ENCODE data around the gene TBC1D22B. TPM values are rescaled to one million over a fixed set of nuclear protein-coding genes. Genes with fewer than 3 reads are reported as not detected.

The TBC1D22B gene
- total RNA-seq, 1 donor from 2014 or later, result 16.5 TPM

- Histone ChIP-seq H4K20me1 (ENCODE audit: low read depth) (peaks cover 37% of the 10 kb centered on the region), H3K27me3 (peaks cover 7% of the 10 kb centered on the region), H3F3A (ENCODE audit: low read depth) (peaks cover 5% of the 10 kb centered on the region), H3K4me3 (peak within 1 kb of the TSS; percentile 87), H2AFZ (replicated peaks) (peak within 1 kb of the TSS; percentile 89), H3K27ac (peak within 1 kb of the TSS; percentile 67), H3K9ac (peak within 1 kb of the TSS; percentile 61), H3K4me1 (peaks cover 22% of the 10 kb centered on the region), H3K4me2 (peak within 1 kb of the TSS; percentile 96), H3K9me3 (ENCODE audit: low read depth) (no peaks in the 10 kb centered on the region), H3K79me2 (ENCODE audit: low read depth) (peaks cover 47% of the 10 kb centered on the region), H3K36me3 (no peaks in the 10 kb centered on the region)
- Mint-ChIP-seq H3K4me1 (peaks cover 21% of the 10 kb centered on the region), H3K27me3 (ENCODE audit: insufficient read depth, low read depth) (no peaks in the 10 kb centered on the region), H3K27ac (peak within 1 kb of the TSS; percentile 81), H3K36me3 (no peaks in the 10 kb centered on the region), H3K9me3 (no peaks in the 10 kb centered on the region), H3K4me3 (peak within 1 kb of the TSS; percentile 90)
- TF ChIP-seq, protein P1, sequence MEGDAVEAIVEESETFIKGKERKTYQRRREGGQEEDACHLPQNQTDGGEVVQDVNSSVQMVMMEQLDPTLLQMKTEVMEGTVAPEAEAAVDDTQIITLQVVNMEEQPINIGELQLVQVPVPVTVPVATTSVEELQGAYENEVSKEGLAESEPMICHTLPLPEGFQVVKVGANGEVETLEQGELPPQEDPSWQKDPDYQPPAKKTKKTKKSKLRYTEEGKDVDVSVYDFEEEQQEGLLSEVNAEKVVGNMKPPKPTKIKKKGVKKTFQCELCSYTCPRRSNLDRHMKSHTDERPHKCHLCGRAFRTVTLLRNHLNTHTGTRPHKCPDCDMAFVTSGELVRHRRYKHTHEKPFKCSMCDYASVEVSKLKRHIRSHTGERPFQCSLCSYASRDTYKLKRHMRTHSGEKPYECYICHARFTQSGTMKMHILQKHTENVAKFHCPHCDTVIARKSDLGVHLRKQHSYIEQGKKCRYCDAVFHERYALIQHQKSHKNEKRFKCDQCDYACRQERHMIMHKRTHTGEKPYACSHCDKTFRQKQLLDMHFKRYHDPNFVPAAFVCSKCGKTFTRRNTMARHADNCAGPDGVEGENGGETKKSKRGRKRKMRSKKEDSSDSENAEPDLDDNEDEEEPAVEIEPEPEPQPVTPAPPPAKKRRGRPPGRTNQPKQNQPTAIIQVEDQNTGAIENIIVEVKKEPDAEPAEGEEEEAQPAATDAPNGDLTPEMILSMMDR (IDR thresholded peaks at IDR 0.05), result no peak
- TF ChIP-seq EZH2 (IDR thresholded peaks at IDR 0.05) (peak; percentile 19), EZH2phosphoT487 (IDR thresholded peaks at IDR 0.05) (no peak)
- DNase-seq (ENCODE audit: low spot score), result peak; percentile 95
Observed at GRCh38 chr6:37353761-37354525, 96.4 kb downstream of the TBC1D22B start, which contains the start of gene RNF8. TSS of gene RNF8 (plus strand) at chr6:37353983. CDS start at chr6:37354165, 182 bp downstream.

- peak overlapping the region; percentile 61 for H3K9ac ChIP-seq
- H3K4me1 ChIP-seq, result peaks cover 22% of the 10 kb centered on the region
- no peaks in the 10 kb centered on the region for H3K27me3 Mint-ChIP-seq (ENCODE audit: insufficient read depth, low read depth)
- no peak overlapping the region for H3K27ac ChIP-seq
- H3K9me3 Mint-ChIP-seq, result no peaks in the 10 kb centered on the region
- no peaks in the 10 kb centered on the region for H3K36me3 ChIP-seq
- peak overlapping the region; percentile 81 for H3K27ac Mint-ChIP-seq
- H3K9me3 ChIP-seq (ENCODE audit: low read depth), result no peaks in the 10 kb centered on the region
- peak; percentile 58 for DNase-seq (ENCODE audit: low spot score)
- peaks cover 40% of the 10 kb centered on the region for H4K20me1 ChIP-seq (ENCODE audit: low read depth)
- no peak for TF ChIP-seq EZH2phosphoT487 (IDR thresholded peaks at IDR 0.05)
- TF ChIP-seq, protein P1 (IDR thresholded peaks at IDR 0.05), result no peak
- TF ChIP-seq EZH2 (IDR thresholded peaks at IDR 0.05), result no peak
- peak overlapping the region; percentile 87 for H3K4me3 ChIP-seq
- peaks cover 7% of the 10 kb centered on the region for H3K27me3 ChIP-seq
- peaks cover 25% of the 10 kb centered on the region for H3K4me1 Mint-ChIP-seq
- peak overlapping the region; percentile 96 for H3K4me2 ChIP-seq
- peaks cover 5% of the 10 kb centered on the region for H3F3A ChIP-seq (ENCODE audit: low read depth)
- H2AFZ ChIP-seq (replicated peaks), result peak overlapping the region; percentile 79
- no peaks in the 10 kb centered on the region for H3K36me3 Mint-ChIP-seq
- H3K4me3 Mint-ChIP-seq, result peak overlapping the region; percentile 90
- peaks cover 55% of the 10 kb centered on the region for H3K79me2 ChIP-seq (ENCODE audit: low read depth)
Observed at GRCh38 chr6:37354526-37355384, 97.2 kb downstream of the TBC1D22B start.

DNA sequence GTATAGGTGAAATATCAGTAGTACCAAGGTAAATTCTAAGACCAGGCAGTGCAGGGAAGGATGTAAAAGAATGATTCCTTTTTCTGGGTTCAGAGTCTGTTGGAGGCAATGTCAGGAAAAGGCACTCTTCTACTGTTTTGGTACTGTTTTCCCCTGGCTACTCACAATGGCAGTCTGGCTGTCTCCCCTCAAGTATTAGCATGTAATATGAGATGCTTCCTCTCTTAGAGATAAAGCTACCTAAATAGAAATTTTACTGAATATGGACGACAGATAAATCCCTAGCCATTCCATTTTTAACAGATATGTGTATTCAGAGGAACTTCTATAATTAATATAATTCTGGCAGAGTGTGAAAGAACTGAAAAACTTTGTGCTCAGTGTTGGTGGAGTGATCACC is 99.7 kb downstream of the TBC1D22B start:
- Histone ChIP-seq H3K4me3 (no peak overlapping the region), H3F3A (ENCODE audit: low read depth) (peaks cover 5% of the 10 kb centered on the region), H3K4me1 (peaks cover 22% of the 10 kb centered on the region), H3K36me3 (no peaks in the 10 kb centered on the region), H3K79me2 (ENCODE audit: low read depth) (peaks cover 59% of the 10 kb centered on the region), H3K27me3 (peaks cover 7% of the 10 kb centered on the region), H3K27ac (no peak overlapping the region), H3K4me2 (no peak overlapping the region), H2AFZ (replicated peaks) (no peak overlapping the region), H3K9me3 (ENCODE audit: low read depth) (no peaks in the 10 kb centered on the region), H4K20me1 (ENCODE audit: low read depth) (peaks cover 47% of the 10 kb centered on the region), H3K9ac (no peak overlapping the region)
- peaks cover 6% of the 10 kb centered on the region for H3K36me3 Mint-ChIP-seq
- no peak overlapping the region for H3K27ac Mint-ChIP-seq
- DNase-seq (ENCODE audit: low spot score), result no peak
- H3K27me3 Mint-ChIP-seq (ENCODE audit: insufficient read depth, low read depth), result no peaks in the 10 kb centered on the region
- peaks cover 28% of the 10 kb centered on the region for H3K4me1 Mint-ChIP-seq
- no peak overlapping the region for H3K4me3 Mint-ChIP-seq
- TF ChIP-seq, protein P1 (IDR thresholded peaks at IDR 0.05), result no peak
- no peak for TF ChIP-seq EZH2 (IDR thresholded peaks at IDR 0.05)
- TF ChIP-seq EZH2phosphoT487 (IDR thresholded peaks at IDR 0.05), result no peak
- H3K9me3 Mint-ChIP-seq, result no peaks in the 10 kb centered on the region
